ENCODE results near the gene CCRL2.

CCRL2 gene

DNA sequence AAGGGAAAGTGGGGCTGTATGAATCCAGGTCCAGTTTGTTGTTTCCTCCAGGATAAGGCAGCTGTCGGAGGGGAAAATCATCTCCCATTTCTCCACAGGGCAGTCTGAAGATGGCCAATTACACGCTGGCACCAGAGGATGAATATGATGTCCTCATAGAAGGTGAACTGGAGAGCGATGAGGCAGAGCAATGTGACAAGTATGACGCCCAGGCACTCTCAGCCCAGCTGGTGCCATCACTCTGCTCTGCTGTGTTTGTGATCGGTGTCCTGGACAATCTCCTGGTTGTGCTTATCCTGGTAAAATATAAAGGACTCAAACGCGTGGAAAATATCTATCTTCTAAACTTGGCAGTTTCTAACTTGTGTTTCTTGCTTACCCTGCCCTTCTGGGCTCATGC is 911 bp downstream of the CCRL2 start:
- Histone ChIP-seq H3K79me1 (replicated peaks; ENCODE audit: low read length, poor library complexity, severe bottlenecking) (no peaks in the 10 kb centered on the region), H2BK15ac (ENCODE audit: low read depth, poor library complexity, severe bottlenecking) (no peak overlapping the region), H4K8ac (ENCODE audit: low read length) (no peak overlapping the region), H3K36me3 (ENCODE audit: control insufficient read depth in 1 of 2, insufficient read depth in 2 of 2, low read depth in 1 of 2, low read length in 2 of 2) (no peaks in the 10 kb centered on the region), H3K18ac (ENCODE audit: low read depth in 1 of 2, low read length in 2 of 2) (peak overlapping the region in 1 of 2 experiments; percentile 50), H2BK5ac (ENCODE audit: low read depth, low read length, poor library complexity, severe bottlenecking) (no peak overlapping the region), H3K4me3 (ENCODE audit: insufficient read depth in 1 of 2, low read depth in 1 of 2, low read length in 2 of 2) (peak overlapping the region in 1 of 2 experiments; percentile 70), H3K4me2 (ENCODE audit: low read length, poor library complexity, severe bottlenecking) (no peak overlapping the region), H3K4me1 (ENCODE audit: control insufficient read depth, insufficient read depth, low read depth, low read length) (peaks cover 11% of the 10 kb centered on the region), H2AK5ac (ENCODE audit: low read length, severe bottlenecking) (no peak overlapping the region), H3K27me3 (ENCODE audit: control insufficient read depth in 1 of 2, insufficient read depth in 1 of 2, low read length in 2 of 2) (no peaks in the 10 kb centered on the region), H3K9me3 (ENCODE audit: control insufficient read depth, low read length) (no peaks in the 10 kb centered on the region), H3K9ac (ENCODE audit: low read length) (peak overlapping the region; percentile 75), H2BK120ac (ENCODE audit: low read depth, low read length) (no peak overlapping the region), H3K14ac (ENCODE audit: low read length in 2 of 2) (no peak overlapping the region), H2AFZ (ENCODE audit: low read depth, low read length) (no peak overlapping the region), H3K4ac (ENCODE audit: low read depth in 1 of 2, low read length in 2 of 2) (no peak overlapping the region), H2BK12ac (ENCODE audit: low read length in 2 of 2) (peak overlapping the region in 1 of 2 experiments; percentile 35), H3K23ac (ENCODE audit: low read length in 2 of 2) (no peak overlapping the region), H4K91ac (ENCODE audit: low read length) (peak overlapping the region; percentile 53), H3K27ac (ENCODE audit: low read length, poor library complexity, severe bottlenecking) (no peak overlapping the region)
- DNase-seq: no peak
- 84% methylated on average over 7 of the region's 7 CpGs for WGBS

DNA sequence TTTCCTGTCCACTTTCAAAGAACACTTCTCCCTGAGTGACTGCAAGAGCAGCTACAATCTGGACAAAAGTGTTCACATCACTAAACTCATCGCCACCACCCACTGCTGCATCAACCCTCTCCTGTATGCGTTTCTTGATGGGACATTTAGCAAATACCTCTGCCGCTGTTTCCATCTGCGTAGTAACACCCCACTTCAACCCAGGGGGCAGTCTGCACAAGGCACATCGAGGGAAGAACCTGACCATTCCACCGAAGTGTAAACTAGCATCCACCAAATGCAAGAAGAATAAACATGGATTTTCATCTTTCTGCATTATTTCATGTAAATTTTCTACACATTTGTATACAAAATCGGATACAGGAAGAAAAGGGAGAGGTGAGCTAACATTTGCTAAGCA is 1.8 kb downstream of the CCRL2 start:
- H2AK5ac ChIP-seq (ENCODE audit: low read length, severe bottlenecking): no peak overlapping the region
- H3K9ac ChIP-seq (ENCODE audit: low read length): peak overlapping the region; percentile 1
- no peak overlapping the region for H3K23ac ChIP-seq (ENCODE audit: low read length in 2 of 2)
- no peak overlapping the region for H2BK12ac ChIP-seq (ENCODE audit: low read length in 2 of 2)
- H3K9me3 ChIP-seq (ENCODE audit: control insufficient read depth, low read length): no peaks in the 10 kb centered on the region
- H3K4me1 ChIP-seq (ENCODE audit: control insufficient read depth, insufficient read depth, low read depth, low read length): peaks cover 11% of the 10 kb centered on the region
- H4K91ac ChIP-seq (ENCODE audit: low read length): no peak overlapping the region
- no peak overlapping the region for H3K27ac ChIP-seq (ENCODE audit: low read length, poor library complexity, severe bottlenecking)
- WGBS: 92% methylated on average over 6 of the region's 7 CpGs
- no peak overlapping the region for H2BK15ac ChIP-seq (ENCODE audit: low read depth, poor library complexity, severe bottlenecking)
- H3K14ac ChIP-seq (ENCODE audit: low read length in 2 of 2): no peak overlapping the region
- no peak overlapping the region for H3K18ac ChIP-seq (ENCODE audit: low read depth in 1 of 2, low read length in 2 of 2)
- H3K4me3 ChIP-seq (ENCODE audit: insufficient read depth in 1 of 2, low read depth in 1 of 2, low read length in 2 of 2): no peak overlapping the region
- DNase-seq: no peak
- H2BK120ac ChIP-seq (ENCODE audit: low read depth, low read length): no peak overlapping the region
- H3K4me2 ChIP-seq (ENCODE audit: low read length, poor library complexity, severe bottlenecking): no peak overlapping the region
- no peaks in the 10 kb centered on the region for H3K27me3 ChIP-seq (ENCODE audit: control insufficient read depth in 1 of 2, insufficient read depth in 1 of 2, low read length in 2 of 2)
- no peaks in the 10 kb centered on the region for H3K79me1 ChIP-seq (replicated peaks; ENCODE audit: low read length, poor library complexity, severe bottlenecking)
- no peak overlapping the region for H2BK5ac ChIP-seq (ENCODE audit: low read depth, low read length, poor library complexity, severe bottlenecking)
- H3K36me3 ChIP-seq (ENCODE audit: control insufficient read depth in 1 of 2, insufficient read depth in 2 of 2, low read depth in 1 of 2, low read length in 2 of 2): no peaks in the 10 kb centered on the region
- H3K4ac ChIP-seq (ENCODE audit: low read depth in 1 of 2, low read length in 2 of 2): no peak overlapping the region
- H4K8ac ChIP-seq (ENCODE audit: low read length): peak overlapping the region; percentile 28
- H2AFZ ChIP-seq (ENCODE audit: low read depth, low read length): no peak overlapping the region

DNA sequence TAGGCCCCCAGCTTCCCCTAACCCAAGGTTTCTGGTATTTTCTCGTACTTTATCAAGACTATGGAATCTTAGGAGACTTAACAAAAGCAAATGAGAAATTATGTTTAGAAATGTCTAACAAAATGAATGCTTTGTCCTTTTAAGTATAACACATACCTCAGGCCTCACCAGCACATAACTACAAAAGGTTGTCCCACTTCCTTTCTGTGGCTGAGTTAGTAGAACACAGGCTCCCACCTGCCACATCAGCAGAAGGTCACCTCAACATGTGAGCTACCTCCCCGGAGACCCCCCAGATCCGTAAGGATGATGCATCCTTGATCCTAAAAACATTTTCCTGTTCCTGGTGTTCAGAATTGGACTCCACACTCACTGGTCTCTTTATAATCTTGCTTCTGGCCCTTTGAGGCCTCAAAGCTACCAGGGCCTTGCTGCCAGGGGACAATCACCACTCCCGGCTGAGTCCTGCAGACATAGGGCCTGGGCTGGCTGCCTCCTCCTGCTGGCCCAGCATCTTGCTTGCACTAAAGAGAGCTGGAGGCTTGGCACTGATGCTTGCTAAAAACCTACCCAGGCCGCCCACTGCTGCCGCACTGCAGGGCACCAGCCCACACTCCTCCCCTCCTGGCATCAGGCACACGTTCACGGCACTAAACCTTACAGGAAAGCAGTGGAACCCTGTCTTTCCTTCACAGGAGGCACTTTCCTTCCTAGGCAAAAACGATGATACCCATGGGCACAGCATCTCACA is 2.9 kb downstream of the CCRL2 start:
- no peak overlapping the region for H3K27ac ChIP-seq (ENCODE audit: low read length, poor library complexity, severe bottlenecking)
- no peak overlapping the region for H3K4me3 ChIP-seq (ENCODE audit: insufficient read depth in 1 of 2, low read depth in 1 of 2, low read length in 2 of 2)
- WGBS: 93% methylated on average over 8 of the region's 9 CpGs
- no peak overlapping the region for H2AK5ac ChIP-seq (ENCODE audit: low read length, severe bottlenecking)
- H4K8ac ChIP-seq (ENCODE audit: low read length): no peak overlapping the region
- H2BK12ac ChIP-seq (ENCODE audit: low read length in 2 of 2): no peak overlapping the region
- H3K4me1 ChIP-seq (ENCODE audit: control insufficient read depth, insufficient read depth, low read depth, low read length): peaks cover 11% of the 10 kb centered on the region
- H3K9ac ChIP-seq (ENCODE audit: low read length): no peak overlapping the region
- no peak overlapping the region for H3K4me2 ChIP-seq (ENCODE audit: low read length, poor library complexity, severe bottlenecking)
- no peak overlapping the region for H4K91ac ChIP-seq (ENCODE audit: low read length)
- H3K23ac ChIP-seq (ENCODE audit: low read length in 2 of 2): no peak overlapping the region
- H2BK15ac ChIP-seq (ENCODE audit: low read depth, poor library complexity, severe bottlenecking): no peak overlapping the region
- no peak overlapping the region for H3K14ac ChIP-seq (ENCODE audit: low read length in 2 of 2)
- no peak overlapping the region for H2BK120ac ChIP-seq (ENCODE audit: low read depth, low read length)
- no peak overlapping the region for H3K18ac ChIP-seq (ENCODE audit: low read depth in 1 of 2, low read length in 2 of 2)
- no peaks in the 10 kb centered on the region for H3K36me3 ChIP-seq (ENCODE audit: control insufficient read depth in 1 of 2, insufficient read depth in 2 of 2, low read depth in 1 of 2, low read length in 2 of 2)
- no peak overlapping the region for H2AFZ ChIP-seq (ENCODE audit: low read depth, low read length)
- no peaks in the 10 kb centered on the region for H3K27me3 ChIP-seq (ENCODE audit: control insufficient read depth in 1 of 2, insufficient read depth in 1 of 2, low read length in 2 of 2)
- H3K79me1 ChIP-seq (replicated peaks; ENCODE audit: low read length, poor library complexity, severe bottlenecking): no peaks in the 10 kb centered on the region
- no peak overlapping the region for H2BK5ac ChIP-seq (ENCODE audit: low read depth, low read length, poor library complexity, severe bottlenecking)
- no peak for DNase-seq
- no peaks in the 10 kb centered on the region for H3K9me3 ChIP-seq (ENCODE audit: control insufficient read depth, low read length)
- H3K4ac ChIP-seq (ENCODE audit: low read depth in 1 of 2, low read length in 2 of 2): no peak overlapping the region

DNA sequence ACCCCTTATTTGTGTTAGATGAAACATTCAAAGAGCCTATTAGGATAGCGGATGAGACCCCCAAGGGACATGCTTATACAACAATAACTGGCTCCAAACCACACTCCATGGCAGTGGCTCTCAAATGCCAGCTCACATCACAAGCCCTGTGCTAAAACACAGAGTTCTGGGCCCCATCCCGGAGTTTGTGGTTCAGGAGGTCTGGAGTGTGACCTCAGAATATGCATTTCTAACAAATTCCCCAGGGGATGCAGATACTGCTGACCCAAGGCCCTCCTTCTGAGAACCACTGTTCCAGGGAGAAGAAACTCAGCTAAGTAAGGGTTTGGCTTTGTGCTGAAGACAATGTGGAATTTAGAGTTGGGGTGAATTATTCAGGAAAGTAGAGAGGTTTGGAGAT is 3.6 kb downstream of the CCRL2 start:
- no peak overlapping the region for H2AFZ ChIP-seq (ENCODE audit: low read depth, low read length)
- H4K8ac ChIP-seq (ENCODE audit: low read length): no peak overlapping the region
- no peaks in the 10 kb centered on the region for H3K9me3 ChIP-seq (ENCODE audit: control insufficient read depth, low read length)
- no peak overlapping the region for H3K4me3 ChIP-seq (ENCODE audit: insufficient read depth in 1 of 2, low read depth in 1 of 2, low read length in 2 of 2)
- H2BK12ac ChIP-seq (ENCODE audit: low read length in 2 of 2): no peak overlapping the region
- no peaks in the 10 kb centered on the region for H3K36me3 ChIP-seq (ENCODE audit: control insufficient read depth in 1 of 2, insufficient read depth in 2 of 2, low read depth in 1 of 2, low read length in 2 of 2)
- no peak overlapping the region for H3K14ac ChIP-seq (ENCODE audit: low read length in 2 of 2)
- H3K18ac ChIP-seq (ENCODE audit: low read depth in 1 of 2, low read length in 2 of 2): no peak overlapping the region
- no peak overlapping the region for H3K9ac ChIP-seq (ENCODE audit: low read length)
- no peak for DNase-seq
- no peak overlapping the region for H2BK15ac ChIP-seq (ENCODE audit: low read depth, poor library complexity, severe bottlenecking)
- H3K4me1 ChIP-seq (ENCODE audit: control insufficient read depth, insufficient read depth, low read depth, low read length): peaks cover 11% of the 10 kb centered on the region
- no peaks in the 10 kb centered on the region for H3K79me1 ChIP-seq (replicated peaks; ENCODE audit: low read length, poor library complexity, severe bottlenecking)
- no peak overlapping the region for H2BK120ac ChIP-seq (ENCODE audit: low read depth, low read length)
- no peak overlapping the region for H2AK5ac ChIP-seq (ENCODE audit: low read length, severe bottlenecking)
- H3K4me2 ChIP-seq (ENCODE audit: low read length, poor library complexity, severe bottlenecking): no peak overlapping the region
- no peak overlapping the region for H3K27ac ChIP-seq (ENCODE audit: low read length, poor library complexity, severe bottlenecking)
- no peaks in the 10 kb centered on the region for H3K27me3 ChIP-seq (ENCODE audit: control insufficient read depth in 1 of 2, insufficient read depth in 1 of 2, low read length in 2 of 2)
- WGBS: 95% methylated on average over 1 of the region's 2 CpGs
- no peak overlapping the region for H2BK5ac ChIP-seq (ENCODE audit: low read depth, low read length, poor library complexity, severe bottlenecking)
- H4K91ac ChIP-seq (ENCODE audit: low read length): no peak overlapping the region
- no peak overlapping the region for H3K4ac ChIP-seq (ENCODE audit: low read depth in 1 of 2, low read length in 2 of 2)
- no peak overlapping the region for H3K23ac ChIP-seq (ENCODE audit: low read length in 2 of 2)
